Measurements from ENCODE around the gene RALGAPB.

GRCh38 chr20:38473367-38473795 is 738 bp downstream of the RALGAPB start:
- no peak for TF ChIP-seq POLR2A (IDR thresholded peaks at IDR 0.05)
- TF ChIP-seq, protein P1, sequence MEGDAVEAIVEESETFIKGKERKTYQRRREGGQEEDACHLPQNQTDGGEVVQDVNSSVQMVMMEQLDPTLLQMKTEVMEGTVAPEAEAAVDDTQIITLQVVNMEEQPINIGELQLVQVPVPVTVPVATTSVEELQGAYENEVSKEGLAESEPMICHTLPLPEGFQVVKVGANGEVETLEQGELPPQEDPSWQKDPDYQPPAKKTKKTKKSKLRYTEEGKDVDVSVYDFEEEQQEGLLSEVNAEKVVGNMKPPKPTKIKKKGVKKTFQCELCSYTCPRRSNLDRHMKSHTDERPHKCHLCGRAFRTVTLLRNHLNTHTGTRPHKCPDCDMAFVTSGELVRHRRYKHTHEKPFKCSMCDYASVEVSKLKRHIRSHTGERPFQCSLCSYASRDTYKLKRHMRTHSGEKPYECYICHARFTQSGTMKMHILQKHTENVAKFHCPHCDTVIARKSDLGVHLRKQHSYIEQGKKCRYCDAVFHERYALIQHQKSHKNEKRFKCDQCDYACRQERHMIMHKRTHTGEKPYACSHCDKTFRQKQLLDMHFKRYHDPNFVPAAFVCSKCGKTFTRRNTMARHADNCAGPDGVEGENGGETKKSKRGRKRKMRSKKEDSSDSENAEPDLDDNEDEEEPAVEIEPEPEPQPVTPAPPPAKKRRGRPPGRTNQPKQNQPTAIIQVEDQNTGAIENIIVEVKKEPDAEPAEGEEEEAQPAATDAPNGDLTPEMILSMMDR (IDR thresholded peaks at IDR 0.05) = no peak

Measured in body of pancreas (tissue), 4 donors.